CD14-positive monocyte (primary cell): Measurements from ENCODE around the gene CST9L. TPM values are rescaled to one million over a fixed set of nuclear protein-coding genes. Genes with fewer than 3 reads are reported as not detected.

Experiments used
- DNase-seq, 3 donors: peaks; one replicate each; pipeline ENCODE4 v3.0.0-alpha.2; 2011 to 2022
- H2AFZ ChIP-seq: 2 replicates; pipeline ENCODE4 v1.6.0; 2012; ENCODE audit warnings: mild to moderate bottlenecking, low read depth, low read length, inconsistent platforms; ENCODE audit not compliant: insufficient read depth, poor library complexity, severe bottlenecking
- H3K27ac ChIP-seq, 2 donors: 1 replicate in 1 of 2; 2 replicates in 1 of 2; pipeline ENCODE4 v1.5.1; 2012 to 2013; ENCODE audit warnings: low read length in 2 of 2, control low read depth in 1 of 2, inconsistent platforms in 1 of 2, low read depth in 1 of 2, mild to moderate bottlenecking in 1 of 2
- H3K27me3 ChIP-seq, 2 donors: one replicate each; pipeline versions ENCODE4 v1.6.0 to v1.6.1; 2011 to 2013; ENCODE audit warnings: low read length in 2 of 2; ENCODE audit not compliant: control insufficient read depth in 2 of 2, insufficient read depth in 2 of 2
- H3K36me3 ChIP-seq, 2 donors: replicated peaks in 1 of 2; 1 replicate in 1 of 2; 2 replicates in 1 of 2; pipeline versions ENCODE4 v1.5.1 to v1.6.1; 2012 to 2013; ENCODE audit warnings: low read length in 2 of 2, control low read depth in 1 of 2, inconsistent platforms in 1 of 2, mild to moderate bottlenecking in 1 of 2; ENCODE audit not compliant: insufficient read depth in 2 of 2, control insufficient read depth in 1 of 2
- H3K4me1 ChIP-seq, 2 donors: 1 replicate in 1 of 2; 2 replicates in 1 of 2; pipeline versions ENCODE4 v1.5.1 to v1.6.1; 2012 to 2013; ENCODE audit warnings: low read length in 2 of 2, control low read depth in 1 of 2, inconsistent platforms in 1 of 2, mild to moderate bottlenecking in 1 of 2, moderate library complexity in 1 of 2; ENCODE audit not compliant: insufficient read depth in 2 of 2, control insufficient read depth in 1 of 2
- H3K4me2 ChIP-seq: replicated peaks from 2 replicates; pipeline ENCODE3; 2012; ENCODE audit warnings: low read length, moderate library complexity, mild to moderate bottlenecking; ENCODE audit not compliant: poor library complexity, severe bottlenecking; ENCODE audit errors: extremely low read depth
- H3K4me3 ChIP-seq, 3 experiments: fragments of 200-600 bp in 1 of 3; sonication (generic) in 1 of 3; replicated peaks in 1 of 3; 1 replicate in 2 of 3; 2 replicates in 1 of 3; pipeline ENCODE4 v1.5.1; 2011 to 2013; ENCODE audit warnings: low read length in 3 of 3, mild to moderate bottlenecking in 3 of 3, control low read depth in 2 of 3, low read depth in 2 of 3, inconsistent platforms in 1 of 3, moderate library complexity in 1 of 3
- H3K79me2 ChIP-seq: 2 replicates; pipeline ENCODE4 v1.6.0; 2012; ENCODE audit warnings: mild to moderate bottlenecking, control low read depth, inconsistent platforms, low read length, moderate library complexity; ENCODE audit not compliant: insufficient read depth
- H3K9ac ChIP-seq: 2 replicates; pipeline ENCODE4 v1.6.0; 2017; ENCODE audit warnings: low read length, mild to moderate bottlenecking; ENCODE audit not compliant: insufficient read depth, poor library complexity, severe bottlenecking
- H3K9me3 ChIP-seq, 2 donors: replicated peaks in 1 of 2; 1 replicate in 1 of 2; 2 replicates in 1 of 2; pipeline versions ENCODE4 v1.5.1 to v1.6.1; 2012 to 2013; ENCODE audit warnings: low read length in 2 of 2, control low read depth in 1 of 2; ENCODE audit not compliant: control insufficient read depth in 1 of 2, insufficient read depth in 1 of 2
- H4K20me1 ChIP-seq: 2 replicates; pipeline ENCODE4 v1.6.0; 2012; ENCODE audit warnings: mild to moderate bottlenecking, low read length, control low read depth, moderate library complexity; ENCODE audit not compliant: insufficient read depth
- H3K27ac Mint-ChIP-seq, 7 donors: one replicate each; pipeline ENCODE4 v1.8.0; 2020; ENCODE audit warnings: mild to moderate bottlenecking in 7 of 7, mixed read lengths in 7 of 7, moderate library complexity in 6 of 7, inconsistent platforms in 2 of 7
- H3K27me3 Mint-ChIP-seq, 3 donors: one replicate each; pipeline ENCODE4 v1.8.0; 2021 to 2022; ENCODE audit warnings: low read depth in 3 of 3, mild to moderate bottlenecking in 3 of 3, mixed read lengths in 3 of 3, moderate library complexity in 3 of 3, inconsistent platforms in 1 of 3
- H3K36me3 Mint-ChIP-seq, 2 donors: one replicate each; pipeline ENCODE4 v1.8.0; 2020; ENCODE audit warnings: mixed read lengths in 2 of 2, inconsistent platforms in 1 of 2, mild to moderate bottlenecking in 1 of 2
- H3K4me1 Mint-ChIP-seq: one replicate; pipeline ENCODE4 v1.8.0; 2020; ENCODE audit warnings: mild to moderate bottlenecking, mixed read lengths
- H3K4me3 Mint-ChIP-seq, 2 donors: one replicate each; pipeline ENCODE4 v1.8.0; 2020; ENCODE audit warnings: mild to moderate bottlenecking in 2 of 2, mixed read lengths in 2 of 2, moderate library complexity in 1 of 2
- H3K9me3 Mint-ChIP-seq, 7 donors: one replicate each; pipeline ENCODE4 v1.8.0; 2020 to 2022; ENCODE audit warnings: mixed read lengths in 7 of 7, mild to moderate bottlenecking in 6 of 7, moderate library complexity in 6 of 7, inconsistent platforms in 2 of 7
- CTCF ChIP-seq: fragments of 200-600 bp; IDR thresholded peaks from one replicate; pipeline ENCODE4 v1.8.0; 2022; ENCODE audit warnings: antibody characterized with exemption, mild to moderate bottlenecking
- WGBS: methylation state at CpG from one replicate; pipeline ENCODE4 v1.1.5; 2013; ENCODE audit warnings: missing lambda C conversion rate; ENCODE audit not compliant: insufficient coverage; 5-methylcytosine and 5-hydroxymethylcytosine counted together
- intact Hi-C, 2 donors: fragments of 100-400 bp; cut with micrococcal nuclease; formaldehyde crosslinking; loops; one replicate each; pipeline versions ENCODE4 v1.15.0 to v1.15.1; 2023
- polyA plus RNA-seq, 3 donors: library from polyadenylated mRNA; depleted of rRNA in 1 of 3; unstranded in 2 of 3; stranded (reverse) in 1 of 3; fragments of 300-500 nt in 2 of 3; fragments of >200 nt in 1 of 3; fragmentation: Illumina TruSeq in 2 of 3; gene quantifications; 1 replicate in 2 of 3; 2 replicates in 1 of 3; pipeline ENCODE4 v1.2.3, GENCODE V29; 2012 to 2021

The CST9L gene
- polyA plus RNA-seq, 3 donors, result not detected

- H2AFZ ChIP-seq, result no peak overlapping the region
- H3K27ac ChIP-seq, result no peak overlapping the region
- no peaks in the 10 kb centered on the region for H4K20me1 ChIP-seq
- Mint-ChIP-seq H3K27me3 (peaks cover 2 to 8% (median 7%) of the 10 kb centered on the region in 3 donors), H3K4me1 (peaks cover 1% of the 10 kb centered on the region), H3K9me3 (peaks cover 16 to 28% (median 20%) of the 10 kb centered on the region in 7 donors), H3K27ac (no peak overlapping the region), H3K4me3 (no peak overlapping the region), H3K36me3 (no peaks in the 10 kb centered on the region)
- DNase-seq, result no peak
- H3K27me3 ChIP-seq, result no peaks in the 10 kb centered on the region
- no peak overlapping the region for H3K9ac ChIP-seq
- H3K4me1 ChIP-seq, result no peaks in the 10 kb centered on the region
- WGBS, result 76% methylated on average over 2 of the region's 3 CpGs
- intact Hi-C loops, result no loop called here
- no peaks in the 10 kb centered on the region for H3K36me3 ChIP-seq
- no peaks in the 10 kb centered on the region for H3K79me2 ChIP-seq
- TF ChIP-seq CTCF, result no peak
- no peak overlapping the region for H3K4me3 ChIP-seq
- H3K4me2 ChIP-seq, result no peak overlapping the region
- peaks cover 26 to 27% of the 10 kb centered on the region in 2 donors for H3K9me3 ChIP-seq
Observed at GRCh38 chr20:23564927-23565326, 3.4 kb downstream of the CST9L start.

GRCh38 chr20:23562721-23563342 is 5.5 kb downstream of the CST9L start:
- Mint-ChIP-seq H3K4me3 (no peak overlapping the region), H3K4me1 (peaks cover 1% of the 10 kb centered on the region), H3K36me3 (no peaks in the 10 kb centered on the region), H3K27me3 (peaks cover 4 to 9% (median 6%) of the 10 kb centered on the region in 3 donors), H3K27ac (no peak overlapping the region), H3K9me3 (peaks cover 22 to 37% (median 29%) of the 10 kb centered on the region in 7 donors)
- no peak overlapping the region for H3K27ac ChIP-seq
- H3K4me2 ChIP-seq, result no peak overlapping the region
- H3K36me3 ChIP-seq, result no peaks in the 10 kb centered on the region
- H3K9ac ChIP-seq, result no peak overlapping the region
- TF ChIP-seq CTCF, result no peak
- DNase-seq, result no peak
- 90% methylated on average over 1 of the region's 1 CpG for WGBS
- H3K79me2 ChIP-seq, result no peaks in the 10 kb centered on the region
- H3K27me3 ChIP-seq, result no peaks in the 10 kb centered on the region
- no peak overlapping the region for H2AFZ ChIP-seq
- intact Hi-C loops, result no loop called here
- no peak overlapping the region for H3K4me3 ChIP-seq
- no peaks in the 10 kb centered on the region for H3K4me1 ChIP-seq
- no peaks in the 10 kb centered on the region for H4K20me1 ChIP-seq
- peaks cover 26 to 28% of the 10 kb centered on the region in 2 donors for H3K9me3 ChIP-seq
